GM21786 (cell line): ENCODE results near the gene TMEM182.

Experiments used
- ATAC-seq: cut with Tn5 transposase; IDR thresholded peaks from one replicate; pipeline ENCODE4 v1.9.1; 2021; ENCODE audit not compliant: unreplicated experiment

TMEM182 gene

GRCh38 chr2:102761763-102762162 is at the start of gene TMEM182:
TSS of gene TMEM182 (plus strand) at chr2:102762031. CDS start at chr2:102762218, 187 bp downstream.
- no peak for ATAC-seq

- no peak for ATAC-seq
Observed at GRCh38 chr2:102717308-102718018, 44.4 kb upstream of the TMEM182 start.

- no peak for ATAC-seq
Observed at GRCh38 chr2:102718387-102719316, 43.2 kb upstream of the TMEM182 start.

GRCh38 chr2:102724016-102724490 is 37.8 kb upstream of the TMEM182 start:
- ATAC-seq: no peak

- ATAC-seq: no peak
Observed at GRCh38 chr2:102724553-102724952, 37.3 kb upstream of the TMEM182 start.

GRCh38 chr2:102726128-102727087 is 35.4 kb upstream of the TMEM182 start:
- no peak for ATAC-seq

- ATAC-seq: no peak
Observed at GRCh38 chr2:102735416-102736109, 26.3 kb upstream of the TMEM182 start.

GRCh38 chr2:102736110-102736409 is 25.8 kb upstream of the TMEM182 start:
- peak; percentile 15 for ATAC-seq

GRCh38 chr2:102736410-102737409 is 25.1 kb upstream of the TMEM182 start:
- peak; percentile 84 for ATAC-seq

GRCh38 chr2:102737431-102737830 is 24.4 kb upstream of the TMEM182 start:
- ATAC-seq: peak; percentile 51

- ATAC-seq: no peak
Observed at GRCh38 chr2:102743259-102743658, 18.6 kb upstream of the TMEM182 start.

- no peak for ATAC-seq
Observed at GRCh38 chr2:102748107-102748506, 13.7 kb upstream of the TMEM182 start.

- ATAC-seq: peak; percentile 83
Observed at GRCh38 chr2:102749938-102750337, 11.9 kb upstream of the TMEM182 start.

- no peak for ATAC-seq
Observed at GRCh38 chr2:102753563-102754159, 8.2 kb upstream of the TMEM182 start.

- no peak for ATAC-seq
Observed at GRCh38 chr2:102754456-102755145, 7.2 kb upstream of the TMEM182 start.

GRCh38 chr2:102755284-102755683 is 6.5 kb upstream of the TMEM182 start:
- no peak for ATAC-seq

- no peak for ATAC-seq
Observed at GRCh38 chr2:102758439-102758838, 3.4 kb upstream of the TMEM182 start.

GRCh38 chr2:102764083-102764482 is 2.3 kb downstream of the TMEM182 start:
- no peak for ATAC-seq
